Retinal pigment epithelial cell (primary cell): Measurements from ENCODE around the gene CIC.

Experiments
- DNase-seq: peaks from one replicate; pipeline ENCODE4 v3.0.0-alpha.2; 2010; ENCODE audit warnings: low read depth
- H3K4me3 ChIP-seq: 2 replicates; pipeline ENCODE4 v1.5.1; 2011; ENCODE audit warnings: mild to moderate bottlenecking, low read length, control low read depth, moderate library complexity
- TF ChIP-seq, protein P1 (sequence below): conservative IDR thresholded peaks from 2 replicates; pipeline ENCODE4 v1.5.1; 2011; ENCODE audit warnings: low read depth, low read length, control low read depth, inconsistent platforms

The CIC gene

GRCh38 chr19:42228641-42229040 is 40.4 kb upstream of the CIC start:
- no peak for DNase-seq
- no peak overlapping the region for H3K4me3 ChIP-seq
- TF ChIP-seq, protein P1, sequence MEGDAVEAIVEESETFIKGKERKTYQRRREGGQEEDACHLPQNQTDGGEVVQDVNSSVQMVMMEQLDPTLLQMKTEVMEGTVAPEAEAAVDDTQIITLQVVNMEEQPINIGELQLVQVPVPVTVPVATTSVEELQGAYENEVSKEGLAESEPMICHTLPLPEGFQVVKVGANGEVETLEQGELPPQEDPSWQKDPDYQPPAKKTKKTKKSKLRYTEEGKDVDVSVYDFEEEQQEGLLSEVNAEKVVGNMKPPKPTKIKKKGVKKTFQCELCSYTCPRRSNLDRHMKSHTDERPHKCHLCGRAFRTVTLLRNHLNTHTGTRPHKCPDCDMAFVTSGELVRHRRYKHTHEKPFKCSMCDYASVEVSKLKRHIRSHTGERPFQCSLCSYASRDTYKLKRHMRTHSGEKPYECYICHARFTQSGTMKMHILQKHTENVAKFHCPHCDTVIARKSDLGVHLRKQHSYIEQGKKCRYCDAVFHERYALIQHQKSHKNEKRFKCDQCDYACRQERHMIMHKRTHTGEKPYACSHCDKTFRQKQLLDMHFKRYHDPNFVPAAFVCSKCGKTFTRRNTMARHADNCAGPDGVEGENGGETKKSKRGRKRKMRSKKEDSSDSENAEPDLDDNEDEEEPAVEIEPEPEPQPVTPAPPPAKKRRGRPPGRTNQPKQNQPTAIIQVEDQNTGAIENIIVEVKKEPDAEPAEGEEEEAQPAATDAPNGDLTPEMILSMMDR = no peak

DNA sequence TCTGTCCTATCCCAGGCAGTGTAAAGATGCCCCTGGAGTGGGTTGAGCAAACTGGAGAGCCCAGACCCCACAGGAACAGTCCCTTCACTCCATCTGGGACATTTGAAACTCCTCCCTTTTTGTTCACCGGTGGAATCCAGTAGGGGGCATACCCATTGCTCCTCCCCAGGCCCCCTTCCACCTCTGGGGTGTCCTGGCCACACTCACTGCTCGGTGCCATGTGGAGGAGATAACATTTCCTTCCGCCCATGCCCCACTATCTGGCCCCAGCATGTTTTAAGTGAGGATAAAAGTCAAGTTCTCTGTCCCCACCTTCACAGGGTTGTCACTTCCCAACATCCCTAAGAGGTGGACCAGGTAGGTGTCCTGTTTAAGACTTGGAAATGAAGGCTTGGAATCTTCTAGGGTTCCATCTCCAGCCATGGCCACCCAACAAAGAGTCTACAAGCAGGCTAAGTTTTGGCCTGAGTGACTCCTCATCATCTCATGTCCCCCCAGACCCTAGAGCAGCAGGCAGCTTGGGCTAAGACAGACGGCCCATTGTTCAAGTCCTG is 39.7 kb upstream of the CIC start:
- TF ChIP-seq, protein P1 = peak; percentile 16
- no peak overlapping the region for H3K4me3 ChIP-seq
- no peak for DNase-seq

DNA sequence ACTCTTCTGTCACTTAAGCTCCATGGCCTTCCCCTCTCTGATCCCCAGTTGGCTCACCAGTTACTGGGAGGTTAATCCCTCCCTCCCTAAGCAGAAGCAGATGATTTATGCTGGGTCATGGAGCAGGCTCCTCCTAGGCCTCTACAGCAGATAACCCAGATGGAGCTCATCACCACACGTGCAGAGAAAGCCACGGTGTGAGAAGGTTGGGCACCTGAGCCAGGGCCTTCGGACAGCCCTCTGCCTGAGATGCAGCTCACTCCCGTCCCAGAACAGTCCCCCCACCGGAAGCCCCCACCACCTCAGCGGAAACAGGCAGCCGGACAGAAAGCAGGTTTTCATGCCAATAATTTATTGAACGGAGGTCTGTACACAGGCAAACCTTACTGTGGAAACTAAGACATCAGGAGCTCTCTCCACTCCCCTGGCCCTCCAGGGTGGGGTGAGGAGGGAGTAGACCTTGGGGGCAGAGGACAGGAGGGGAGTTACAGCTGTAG is 39.1 kb upstream of the CIC start:
- TF ChIP-seq, protein P1 = no peak
- no peak overlapping the region for H3K4me3 ChIP-seq
- no peak for DNase-seq

GRCh38 chr19:42230571-42230970 is 38.5 kb upstream of the CIC start:
- TF ChIP-seq, protein P1 = no peak
- H3K4me3 ChIP-seq = no peak overlapping the region
- DNase-seq = no peak

DNA sequence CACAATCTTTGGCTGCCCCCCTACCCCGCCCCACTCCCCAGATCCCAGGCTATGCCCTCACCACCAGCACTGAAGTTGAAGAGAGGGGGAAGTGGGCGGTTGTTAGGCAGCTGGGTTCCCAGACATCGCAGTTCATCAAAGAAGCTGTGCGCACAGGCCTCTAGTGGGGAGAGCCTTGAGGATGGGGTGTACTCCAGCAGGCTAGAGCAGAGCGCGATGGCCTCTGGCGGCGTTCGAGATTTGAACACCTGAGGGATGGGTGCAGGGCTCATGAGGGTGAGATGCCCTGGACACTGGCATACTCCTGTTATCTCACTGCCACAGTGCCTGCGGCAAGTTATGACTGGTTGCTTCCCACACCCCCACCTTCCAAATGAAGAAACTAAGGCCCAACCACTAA is 36.6 kb upstream of the CIC start:
- H3K4me3 ChIP-seq = no peak overlapping the region

DNA sequence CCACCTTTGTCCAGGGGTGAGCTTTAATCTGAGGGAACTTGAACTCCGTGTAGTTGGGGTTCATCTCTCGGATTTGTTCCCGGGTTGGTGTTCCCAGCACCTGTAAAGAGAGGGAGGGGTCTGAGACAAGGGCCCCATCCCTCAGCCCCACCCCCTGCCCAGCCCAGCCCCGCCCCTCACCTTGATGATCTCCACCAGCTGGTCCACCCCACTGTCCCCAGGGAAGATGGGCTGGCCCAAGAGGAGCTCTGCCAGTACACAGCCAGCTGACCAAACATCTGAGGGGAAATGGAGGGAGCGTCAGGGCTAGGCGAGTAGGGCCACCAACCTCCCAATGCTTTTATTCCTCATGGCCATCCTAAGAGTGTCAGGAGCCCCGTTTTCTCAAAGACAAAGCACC is 35.9 kb upstream of the CIC start:
- no peak for DNase-seq
- TF ChIP-seq, protein P1 = no peak
- H3K4me3 ChIP-seq = no peak overlapping the region

More for the DNA sequence above, 36.6 kb upstream of the CIC start:
- no peak for DNase-seq
- TF ChIP-seq, protein P1 = no peak

DNA sequence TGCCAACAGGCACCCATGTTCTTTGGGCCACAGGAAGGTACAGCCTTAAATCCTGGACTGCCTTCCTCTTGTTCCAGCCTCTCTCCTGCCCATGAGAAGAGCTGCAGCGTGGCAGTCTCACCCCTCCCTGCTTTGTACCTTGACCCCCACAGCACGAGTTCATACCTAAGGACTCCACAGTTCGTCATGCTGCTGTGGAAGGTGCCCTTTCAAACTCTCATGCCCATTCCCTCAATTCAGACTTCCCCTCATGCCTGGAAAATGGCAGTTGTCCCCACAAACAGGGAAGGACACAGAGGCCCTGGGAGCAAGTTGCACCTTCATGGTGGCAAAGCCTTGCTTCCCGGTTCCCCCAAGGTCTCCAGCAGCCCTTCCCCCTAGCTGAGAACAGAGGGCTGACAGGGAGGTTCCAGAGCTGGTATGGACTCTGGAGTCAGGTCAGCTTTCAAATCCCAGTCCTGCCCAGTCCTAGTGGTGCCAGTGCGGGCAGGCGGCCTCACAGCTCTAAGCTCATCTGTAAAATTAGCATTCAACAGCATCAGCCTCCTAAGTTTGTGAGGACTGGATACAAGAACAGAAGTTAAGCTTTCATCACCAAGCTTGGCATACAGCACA is 35.3 kb upstream of the CIC start:
- DNase-seq = no peak
- TF ChIP-seq, protein P1 = no peak
- no peak overlapping the region for H3K4me3 ChIP-seq
